Stimulated activated CD4-positive, alpha-beta T cell treated with anti-CD3 and anti-CD28 coated beads, Interleukin-2, amount 100 ng/mL, for 48 hours (primary cell): Measurements from ENCODE around the gene IL4R.
A peak's percentile ranks its signal among the peaks of the same experiment; 100 is the strongest.
"Not testable (repeated sequence)": the region's sequence is repeated elsewhere in the genome, so short reads cannot be mapped to it uniquely, and the experiment has no call there.

Experiments used
- DNase-seq, 2 donors: peaks; one replicate each; pipeline ENCODE4 v3.0.0-alpha.2; 2020

The IL4R gene

GRCh38 chr16:27385398-27385797, 71.6 kb downstream of the IL4R start:
- DNase-seq, result no peak

GRCh38 chr16:27386674-27387073, 72.9 kb downstream of the IL4R start:
- no peak for DNase-seq

- no peak for DNase-seq
These were observed 74.0 kb downstream of the IL4R start for GRCh38 chr16:27387724-27388123.

GRCh38 chr16:27389272-27389961, 75.6 kb downstream of the IL4R start:
- DNase-seq, result no peak

GRCh38 chr16:27390151-27390550, 76.4 kb downstream of the IL4R start:
- DNase-seq, result no peak

GRCh38 chr16:27392671-27393070, 78.9 kb downstream of the IL4R start:
- DNase-seq, result no peak

- no peak for DNase-seq
These were observed 80.7 kb downstream of the IL4R start for GRCh38 chr16:27394516-27394915.

GRCh38 chr16:27398341-27398893, 84.6 kb downstream of the IL4R start:
- DNase-seq, result not testable (repeated sequence)

GRCh38 chr16:27398894-27399853, 85.4 kb downstream of the IL4R start:
- no peak for DNase-seq

- no peak for DNase-seq
These were observed 86.2 kb downstream of the IL4R start for GRCh38 chr16:27399969-27400368.

GRCh38 chr16:27400751-27401620, 87.2 kb downstream of the IL4R start:
- DNase-seq, result no peak

GRCh38 chr16:27401768-27402568, 88.2 kb downstream of the IL4R start, which contains the start of gene IL21R:
Gene IL21R, plus strand, starts transcription at chr16:27402174. Its CDS starts 27,898 bp downstream, at chr16:27430072.
- peak in 1 of 2 donors; percentile 76 for DNase-seq

- no peak for DNase-seq
These were observed 88.8 kb downstream of the IL4R start for GRCh38 chr16:27402569-27402963.

- peak in 1 of 2 donors; percentile 32 for DNase-seq
These were observed 89.3 kb downstream of the IL4R start for GRCh38 chr16:27402964-27403600.

GRCh38 chr16:27403601-27403992, 89.8 kb downstream of the IL4R start:
- no peak for DNase-seq

- peak in 1 of 2 donors; percentile 35 for DNase-seq
These were observed 90.5 kb downstream of the IL4R start for GRCh38 chr16:27404163-27404823.

GRCh38 chr16:27405546-27406451, 92.0 kb downstream of the IL4R start:
- DNase-seq, result peak; percentile 72 to 73

GRCh38 chr16:27406511-27407128, 92.8 kb downstream of the IL4R start:
- peak in 1 of 2 donors; percentile 30 for DNase-seq

GRCh38 chr16:27407133-27407532, 93.4 kb downstream of the IL4R start:
- DNase-seq, result no peak
